Fibroblast of lung (primary cell): ENCODE results near the gene EGR4.

Source experiments
- EZH2 ChIP-seq: IDR thresholded peaks from 2 replicates; pipeline ENCODE4 v1.5.1; 2012; ENCODE audit warnings: low read length, control low read depth, mild to moderate bottlenecking; ENCODE audit errors: missing control alignments
- TF ChIP-seq, protein P1 (sequence below), 2 donors: IDR thresholded peaks in 1 of 2; conservative IDR thresholded peaks in 1 of 2; 1 replicate in 1 of 2; 2 replicates in 1 of 2; pipeline ENCODE4 v1.5.1; 2011 to 2012; ENCODE audit warnings: low read length in 2 of 2, control low read depth in 1 of 2, inconsistent platforms in 1 of 2, low read depth in 1 of 2, mild to moderate bottlenecking in 1 of 2

DNA sequence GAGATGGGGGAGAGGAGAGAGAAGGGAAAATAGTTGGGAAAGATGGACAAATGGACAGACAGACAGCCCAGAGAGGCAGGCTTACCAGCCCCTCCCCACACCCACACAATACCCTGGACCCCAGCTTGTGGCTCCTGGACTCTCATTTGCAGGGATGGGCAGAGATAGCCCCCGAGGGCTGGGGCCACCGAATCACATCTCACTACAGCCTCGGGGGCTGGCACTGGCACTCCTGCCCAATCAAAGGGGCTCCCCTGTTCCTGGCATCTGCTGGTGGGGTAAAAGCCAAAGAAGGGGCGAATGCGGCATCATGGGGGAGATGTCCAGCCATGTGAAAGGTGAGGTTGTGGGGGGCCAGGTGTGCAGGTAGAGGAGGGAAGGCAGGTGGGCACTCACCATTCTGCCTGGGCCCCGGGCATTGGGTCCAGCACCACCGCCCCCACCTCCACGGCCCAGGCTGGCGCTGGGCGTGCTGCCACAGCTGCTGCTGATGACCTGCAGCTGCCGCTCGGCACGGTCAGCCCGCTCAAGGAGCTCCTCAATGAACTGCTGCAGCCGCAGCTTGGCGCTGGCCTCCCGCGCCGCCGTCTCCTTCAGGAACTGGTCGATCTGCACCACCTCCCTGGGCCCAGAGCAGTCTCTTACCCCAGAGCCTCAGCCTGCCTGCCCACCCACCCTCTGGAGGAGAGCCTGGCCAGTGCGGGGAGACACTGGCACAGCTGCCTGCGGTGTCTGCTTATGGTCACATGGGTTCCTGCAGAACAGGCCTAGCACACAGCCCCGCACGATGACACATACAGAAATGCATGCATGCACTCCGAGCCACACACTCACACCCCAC is 27.1 kb downstream of the EGR4 start:
- TF ChIP-seq, protein P1, sequence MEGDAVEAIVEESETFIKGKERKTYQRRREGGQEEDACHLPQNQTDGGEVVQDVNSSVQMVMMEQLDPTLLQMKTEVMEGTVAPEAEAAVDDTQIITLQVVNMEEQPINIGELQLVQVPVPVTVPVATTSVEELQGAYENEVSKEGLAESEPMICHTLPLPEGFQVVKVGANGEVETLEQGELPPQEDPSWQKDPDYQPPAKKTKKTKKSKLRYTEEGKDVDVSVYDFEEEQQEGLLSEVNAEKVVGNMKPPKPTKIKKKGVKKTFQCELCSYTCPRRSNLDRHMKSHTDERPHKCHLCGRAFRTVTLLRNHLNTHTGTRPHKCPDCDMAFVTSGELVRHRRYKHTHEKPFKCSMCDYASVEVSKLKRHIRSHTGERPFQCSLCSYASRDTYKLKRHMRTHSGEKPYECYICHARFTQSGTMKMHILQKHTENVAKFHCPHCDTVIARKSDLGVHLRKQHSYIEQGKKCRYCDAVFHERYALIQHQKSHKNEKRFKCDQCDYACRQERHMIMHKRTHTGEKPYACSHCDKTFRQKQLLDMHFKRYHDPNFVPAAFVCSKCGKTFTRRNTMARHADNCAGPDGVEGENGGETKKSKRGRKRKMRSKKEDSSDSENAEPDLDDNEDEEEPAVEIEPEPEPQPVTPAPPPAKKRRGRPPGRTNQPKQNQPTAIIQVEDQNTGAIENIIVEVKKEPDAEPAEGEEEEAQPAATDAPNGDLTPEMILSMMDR (conservative IDR thresholded peaks at IDR 0.05 in 1 of 2, IDR thresholded peaks at IDR 0.05 in 1 of 2; ENCODE audit: low read depth in 1 of 2, low read length in 2 of 2) = no peak
- TF ChIP-seq EZH2 = no peak
